H1 (cell line): ENCODE results near the gene P2RY13. TPM values are rescaled to one million over a fixed set of nuclear protein-coding genes. Genes with fewer than 3 reads are reported as not detected.

Experiments
- CTCF ChIA-PET: fragments of 300-600 bp; sonication (Branson Sonifier 250); formaldehyde crosslinking; loops from one replicate; lab custom pipeline; 2021; ENCODE audit not compliant: partially characterized antibody; lab: Charles Lee
- POLR2A ChIA-PET: fragments of 300-600 bp; sonication (Branson Sonifier 250); formaldehyde crosslinking; loops from one replicate; lab custom pipeline; 2021; ENCODE audit warnings: inconsistent platforms; ENCODE audit not compliant: partially characterized antibody; lab: Charles Lee
- DNase-seq, 2 experiments: peaks; one replicate each; pipeline versions ENCODE4 v3.0.0 to v3.0.0-alpha.2; 2010 to 2022; ENCODE audit warnings: low spot score in 2 of 2, low read depth in 1 of 2, mixed read lengths in 1 of 2
- FAIRE-seq: peaks from 2 replicates; lab custom pipeline; 2011; peaks lifted over from hg19 to GRCh38; lab: Jason Lieb, UNC
- H2AFZ ChIP-seq: 2 replicates; pipeline ENCODE4 v1.8.1; 2012; ENCODE audit warnings: low read length, inconsistent platforms
- H2AK5ac ChIP-seq: 2 replicates; pipeline ENCODE4 v1.6.1; 2013; ENCODE audit warnings: low read depth, low read length
- H2BK120ac ChIP-seq: replicated peaks from 2 replicates; pipeline ENCODE3; 2013; ENCODE audit warnings: low read depth, low read length, inconsistent platforms
- H2BK12ac ChIP-seq: 2 replicates; pipeline ENCODE4 v1.6.1; 2013; ENCODE audit warnings: low read depth, low read length
- H2BK15ac ChIP-seq: 2 replicates; pipeline ENCODE4 v1.6.1; 2013; ENCODE audit warnings: low read length
- H2BK20ac ChIP-seq: 2 replicates; pipeline ENCODE4 v1.6.1; 2013; ENCODE audit warnings: low read length
- H2BK5ac ChIP-seq: 2 replicates; pipeline ENCODE4 v1.6.1; 2013; ENCODE audit warnings: low read depth, low read length
- H3K14ac ChIP-seq: 2 replicates; pipeline ENCODE4 v1.6.1; 2013; ENCODE audit warnings: inconsistent platforms; ENCODE audit not compliant: insufficient read length
- H3K18ac ChIP-seq: 2 replicates; pipeline ENCODE4 v1.6.1; 2013; ENCODE audit warnings: low read length; ENCODE audit errors: extremely low read depth
- H3K23ac ChIP-seq: 2 replicates; pipeline ENCODE4 v1.6.1; 2013; ENCODE audit warnings: inconsistent platforms; ENCODE audit not compliant: insufficient read length
- H3K23me2 ChIP-seq: 2 replicates; pipeline ENCODE4 v1.6.1; 2013; ENCODE audit warnings: low read depth, low read length
- H3K27ac ChIP-seq: 2 replicates; pipeline ENCODE4 v1.6.1; 2011; ENCODE audit warnings: low read depth, low read length, inconsistent platforms
- H3K27me3 ChIP-seq, 4 experiments: replicated peaks in 1 of 4; 1 replicate in 1 of 4; 2 replicates in 3 of 4; pipeline versions ENCODE4 v1.6.1 to v1.8.1; 2011 to 2013; ENCODE audit warnings: low read length in 3 of 4, mild to moderate bottlenecking in 3 of 4, inconsistent platforms in 2 of 4, mixed read lengths in 2 of 4, moderate library complexity in 1 of 4; ENCODE audit not compliant: control insufficient read depth in 3 of 4, insufficient read depth in 3 of 4; ENCODE audit errors: extremely low read depth in 1 of 4
- H3K36me3 ChIP-seq, 4 experiments: 2 replicates each; pipeline versions ENCODE4 v1.6.1 to v1.8.1; 2011 to 2013; ENCODE audit warnings: mild to moderate bottlenecking in 4 of 4, low read length in 3 of 4, moderate library complexity in 2 of 4, control low read depth in 1 of 4, inconsistent platforms in 1 of 4; ENCODE audit not compliant: insufficient read depth in 4 of 4, control insufficient read depth in 2 of 4
- H3K4ac ChIP-seq: replicated peaks from 2 replicates; pipeline ENCODE3; 2013; ENCODE audit warnings: low read length, low read depth, mixed read lengths, inconsistent platforms; ENCODE audit not compliant: insufficient read length
- H3K4me1 ChIP-seq, 4 experiments: replicated peaks in 1 of 4; 1 replicate in 1 of 4; 2 replicates in 3 of 4; pipeline versions ENCODE4 v1.6.1 to v1.8.1; 2011 to 2013; ENCODE audit warnings: low read length in 3 of 4, inconsistent platforms in 2 of 4, mixed read lengths in 1 of 4; ENCODE audit not compliant: insufficient read depth in 4 of 4, control insufficient read depth in 3 of 4
- H3K4me2 ChIP-seq, 2 experiments: 2 replicates each; pipeline versions ENCODE4 v1.6.1 to v1.8.1; 2011 to 2013; ENCODE audit warnings: low read depth in 2 of 2, low read length in 2 of 2, control low read depth in 1 of 2, inconsistent platforms in 1 of 2, mild to moderate bottlenecking in 1 of 2; ENCODE audit not compliant: insufficient read depth in 1 of 2
- H3K4me3 ChIP-seq, 4 experiments: fragments of 200-600, 300-600 bp in 1 of 4; sonication (generic), shearing (Covaris generic), sonication (Bioruptor Twin) in 1 of 4; 2 replicates each; pipeline versions ENCODE4 v1.5.1 to v1.8.1; 2011 to 2016; ENCODE audit warnings: low read length in 4 of 4, low read depth in 3 of 4, control low read depth in 2 of 4, inconsistent platforms in 2 of 4, mild to moderate bottlenecking in 2 of 4, mixed read lengths in 1 of 4, moderate library complexity in 1 of 4; ENCODE audit not compliant: insufficient read depth in 2 of 4; ENCODE audit errors: extremely low read depth in 1 of 4
- H3K56ac ChIP-seq: replicated peaks from 2 replicates; pipeline ENCODE3; 2013; ENCODE audit warnings: low read depth, mild to moderate bottlenecking, mixed read lengths, low read length, inconsistent platforms; ENCODE audit not compliant: insufficient read length
- H3K79me1 ChIP-seq: 2 replicates; pipeline ENCODE4 v1.6.1; 2013; ENCODE audit warnings: low read depth, low read length, control low read depth
- H3K79me2 ChIP-seq, 2 experiments: 2 replicates each; pipeline versions ENCODE4 v1.6.1 to v1.8.1; 2012 to 2013; ENCODE audit warnings: low read length in 2 of 2, mild to moderate bottlenecking in 2 of 2, inconsistent platforms in 1 of 2; ENCODE audit not compliant: insufficient read depth in 2 of 2, control insufficient read depth in 1 of 2
- H3K9ac ChIP-seq, 4 experiments: replicated peaks in 1 of 4; 1 replicate in 1 of 4; 2 replicates in 3 of 4; pipeline versions ENCODE4 v1.6.1 to v1.8.1; 2011 to 2013; ENCODE audit warnings: low read depth in 3 of 4, low read length in 3 of 4, control low read depth in 2 of 4, mild to moderate bottlenecking in 2 of 4, moderate library complexity in 2 of 4, inconsistent platforms in 1 of 4; ENCODE audit errors: extremely low read depth in 1 of 4
- H3K9me3 ChIP-seq, 2 experiments: 2 replicates each; pipeline versions ENCODE4 v1.6.1 to v1.8.1; 2012 to 2013; ENCODE audit warnings: mild to moderate bottlenecking in 2 of 2, moderate library complexity in 2 of 2, control low read depth in 1 of 2, inconsistent platforms in 1 of 2, low read depth in 1 of 2, low read length in 1 of 2, mixed read lengths in 1 of 2; ENCODE audit not compliant: insufficient read depth in 2 of 2
- H4K20me1 ChIP-seq, 2 experiments: replicated peaks in 1 of 2; 2 replicates each; pipeline versions ENCODE3 to v1.8.1; 2011 to 2013; ENCODE audit warnings: inconsistent platforms in 2 of 2, low read length in 2 of 2, mild to moderate bottlenecking in 1 of 2; ENCODE audit not compliant: insufficient read depth in 2 of 2, control insufficient read depth in 1 of 2
- H4K5ac ChIP-seq: 2 replicates; pipeline ENCODE4 v1.6.1; 2013; ENCODE audit warnings: low read length, low read depth, mixed read lengths, inconsistent platforms; ENCODE audit not compliant: insufficient read length
- H4K8ac ChIP-seq: 2 replicates; pipeline ENCODE4 v1.8.0; 2013; ENCODE audit warnings: mild to moderate bottlenecking, moderate library complexity, low read length, inconsistent platforms; ENCODE audit not compliant: insufficient read depth; ENCODE audit errors: extremely low read depth
- H4K91ac ChIP-seq: replicated peaks from 2 replicates; pipeline ENCODE3; 2013; ENCODE audit warnings: low read length, mixed read lengths, inconsistent platforms; ENCODE audit not compliant: insufficient read length
- BRCA1 ChIP-seq: IDR thresholded peaks from 2 replicates; pipeline ENCODE4 v1.6.1; 2012; ENCODE audit warnings: low read depth, low read length, improper control_type of control experiment
- CBX8 ChIP-seq: fragments of 300-800, 300-1000 bp; sonication (generic); IDR thresholded peaks from 2 replicates; pipeline ENCODE4 v1.7.1; 2016; ENCODE audit warnings: low read depth, low read length, borderline replicate concordance
- TCF12 ChIP-seq: IDR thresholded peaks from 2 replicates; pipeline ENCODE4 v1.6.1; 2011; ENCODE audit warnings: low read depth, mild to moderate bottlenecking, low read length
- WGBS, 2 experiments: shearing (Covaris generic) in 1 of 2; methylation state at CpG; one replicate each; pipeline versions ENCODE4 v1.1.6 to v1.1.7; 2013 to 2015; ENCODE audit warnings: low lambda C conversion rate in 2 of 2, mixed read lengths in 2 of 2, inconsistent platforms in 1 of 2, low coverage in 1 of 2, missing lambda C conversion rate in 1 of 2; ENCODE audit not compliant: insufficient replicate concordance in 2 of 2, insufficient coverage in 1 of 2, insufficient read length in 1 of 2; ENCODE audit errors: extremely low coverage in 1 of 2, missing lambda C conversion rate in 1 of 2; 5-methylcytosine and 5-hydroxymethylcytosine counted together
- polyA plus RNA-seq, 7 experiments: library from polyadenylated mRNA; depleted of rRNA in 3 of 7; stranded (reverse) in 5 of 7; unstranded in 2 of 7; fragments of >200 nt in 5 of 7; fragments of 200-250 nt in 2 of 7; gene quantifications; 1 replicate in 5 of 7; 2 replicates in 1 of 7; 4 replicates in 1 of 7; pipeline versions ENCODE4 v1.2.1 to v1.2.3, GENCODE V29; 2011 to 2013; ENCODE audit warnings: missing spikeins in 2 of 7, mixed read lengths in 2 of 7
- total RNA-seq: library from RNA; stranded (reverse); fragmentation: NEBNext Ultra II Directional; extraction: Animal tissue kit (Norgen Biotek cat#: 25700); gene quantifications from 2 replicates; pipeline ENCODE4 v1.2.1, GENCODE V29; 2021

P2RY13 gene
- total and polyA plus RNA-seq, 2 of the 8 experiments (the other 6 are each of a cell fraction or from before 2014, with no cell fraction given): not detected

DNA sequence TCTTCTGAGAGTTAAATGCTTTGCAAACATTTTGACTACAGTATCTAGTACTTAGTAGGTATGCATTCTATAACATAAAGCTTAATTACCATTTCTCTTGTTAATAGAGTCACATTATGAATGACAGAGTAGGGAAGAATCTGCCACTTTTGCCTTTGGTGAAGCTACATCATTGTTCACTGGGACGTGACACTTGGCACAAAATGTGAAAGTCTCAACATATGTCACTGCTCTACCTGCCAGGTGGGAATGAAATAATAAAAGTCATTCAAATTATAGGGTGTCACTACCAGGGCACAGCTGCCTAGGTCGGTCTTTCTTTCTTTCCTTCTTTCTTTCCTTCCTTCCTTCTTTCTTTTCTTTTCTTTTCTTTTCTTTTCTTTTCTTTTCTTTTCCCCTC, 30.3 kb downstream of the P2RY13 start:
- TF ChIP-seq BRCA1: no peak
- TF ChIP-seq TCF12: no peak
- TF ChIP-seq CBX8: no peak
- Histone ChIP-seq H3K18ac (no peak overlapping the region), H4K20me1 (peaks cover 0 to 2% of the 10 kb centered on the region in 2 experiments), H3K36me3 (no peaks in the 10 kb centered on the region), H3K4ac (no peak overlapping the region), H2AK5ac (no peak overlapping the region), H3K27ac (no peak overlapping the region), H3K9ac (no peak overlapping the region), H3K14ac (no peak overlapping the region), H3K9me3 (no peaks in the 10 kb centered on the region), H3K4me2 (no peak overlapping the region), H3K23ac (no peak overlapping the region), H4K8ac (no peak overlapping the region), H2BK120ac (no peak overlapping the region), H3K4me3 (no peak overlapping the region), H3K79me2 (no peaks in the 10 kb centered on the region), H4K91ac (no peak overlapping the region), H3K27me3 (no peaks in the 10 kb centered on the region), H2BK12ac (no peak overlapping the region), H2BK5ac (no peak overlapping the region), H3K23me2 (no peaks in the 10 kb centered on the region), H3K4me1 (peaks cover 0 to 5% (median 0%) of the 10 kb centered on the region in 4 experiments; a peak in 1 of 7 replicates), H2BK20ac (no peak overlapping the region), H2AFZ (no peak overlapping the region), H3K79me1 (no peaks in the 10 kb centered on the region), H4K5ac (no peak overlapping the region), H2BK15ac (no peak overlapping the region), H3K56ac (no peak overlapping the region)
- WGBS, 2 experiments: 86% methylated on average over 2 of the region's 2 CpGs; no CpG with 5 or more reads in 1 of the 2 experiments
- ChIA-PET CTCF (interaction anchor here (0.5 to 3.0 kb wide), 4 partner anchors 10 to 170 kb away, joined by 3 to 11 read pairs (median 3); no protein-coding TSS in a partner anchor), POLR2A (no interaction called here)
- no peak for DNase-seq
- no peak for FAIRE-seq
